Measurements from ENCODE around the gene ZMYM3. TPM values are rescaled to one million over a fixed set of nuclear protein-coding genes. Genes with fewer than 3 reads are reported as not detected.
A peak's percentile ranks its signal among the peaks of the same experiment; 100 is the strongest.
"Not testable (repeated sequence)": the region's sequence is repeated elsewhere in the genome, so short reads cannot be mapped to it uniquely, and the experiment has no call there.

The ZMYM3 gene
- polyA plus RNA-seq, 4 donors: 3.5 to 33.6 (median 5.7) TPM

- not testable (repeated sequence) for H3K27ac ChIP-seq (ENCODE audit: low read depth in 1 of 3, low read length in 2 of 3); DNase-seq; FAIRE-seq; H3K4me3 ChIP-seq (ENCODE audit: low read depth in 1 of 3, low read length in 3 of 3); H3K4me1 ChIP-seq (ENCODE audit: control insufficient read depth in 3 of 3, insufficient read depth in 2 of 3, low read depth in 1 of 3, low read length in 2 of 3); H3K9me3 ChIP-seq (ENCODE audit: control insufficient read depth in 2 of 2, insufficient read depth in 1 of 2, low read depth in 1 of 2, low read length in 1 of 2); H3K36me3 ChIP-seq (ENCODE audit: control insufficient read depth in 3 of 3, insufficient read depth in 2 of 3, low read depth in 1 of 3, low read length in 3 of 3); H3K27me3 ChIP-seq (ENCODE audit: control insufficient read depth in 3 of 3, insufficient read depth in 3 of 3, low read length in 3 of 3)
Observed at GRCh38 chrX:71268624-71269023, 14.7 kb upstream of the ZMYM3 start.

GRCh38 chrX:71256856-71257255, 2.9 kb upstream of the ZMYM3 start:
- peaks cover 0 to 12% (median 6%) of the 10 kb centered on the region in 3 donors for H3K4me1 ChIP-seq (ENCODE audit: control insufficient read depth in 3 of 3, insufficient read depth in 2 of 3, low read depth in 1 of 3, low read length in 2 of 3)
- no peak overlapping the region for H3K27ac ChIP-seq (ENCODE audit: low read depth in 1 of 3, low read length in 2 of 3)
- FAIRE-seq: no peak
- H3K9me3 ChIP-seq (ENCODE audit: control insufficient read depth in 2 of 2, insufficient read depth in 1 of 2, low read depth in 1 of 2, low read length in 1 of 2): no peaks in the 10 kb centered on the region
- no peaks in the 10 kb centered on the region for H3K36me3 ChIP-seq (ENCODE audit: control insufficient read depth in 3 of 3, insufficient read depth in 2 of 3, low read depth in 1 of 3, low read length in 3 of 3)
- H3K4me3 ChIP-seq (ENCODE audit: low read depth in 1 of 3, low read length in 3 of 3): no peak overlapping the region
- DNase-seq: no peak
- 86 to 98% (median 91%) methylated on average over 4 of the region's 4 CpGs for WGBS, 3 donors
- H3K27me3 ChIP-seq (ENCODE audit: control insufficient read depth in 3 of 3, insufficient read depth in 3 of 3, low read length in 3 of 3): no peaks in the 10 kb centered on the region

- peaks cover 0 to 19% (median 6%) of the 10 kb centered on the region in 3 donors for H3K4me1 ChIP-seq (ENCODE audit: control insufficient read depth in 3 of 3, insufficient read depth in 2 of 3, low read depth in 1 of 3, low read length in 2 of 3)
- no peaks in the 10 kb centered on the region for H3K36me3 ChIP-seq (ENCODE audit: control insufficient read depth in 3 of 3, insufficient read depth in 2 of 3, low read depth in 1 of 3, low read length in 3 of 3)
- H3K4me3 ChIP-seq (ENCODE audit: low read depth in 1 of 3, low read length in 3 of 3): no peak overlapping the region
- peak overlapping the region in 1 of 3 donors; percentile 89 for H3K27ac ChIP-seq (ENCODE audit: low read depth in 1 of 3, low read length in 2 of 3)
- no peaks in the 10 kb centered on the region for H3K9me3 ChIP-seq (ENCODE audit: control insufficient read depth in 2 of 2, insufficient read depth in 1 of 2, low read depth in 1 of 2, low read length in 1 of 2)
- FAIRE-seq (no peak), DNase-seq (no peak)
- 74 to 81% (median 81%) methylated on average over 6 of the region's 6 CpGs for WGBS, 3 donors
- no peaks in the 10 kb centered on the region for H3K27me3 ChIP-seq (ENCODE audit: control insufficient read depth in 3 of 3, insufficient read depth in 3 of 3, low read length in 3 of 3)
Observed at GRCh38 chrX:71256051-71256450, 2.1 kb upstream of the ZMYM3 start.

GRCh38 chrX:71253253-71254091, 468 bp downstream of the ZMYM3 start:
- H3K4me3 ChIP-seq (ENCODE audit: low read depth in 1 of 3, low read length in 3 of 3): peak overlapping the region; percentile 56 to 91 (median 68)
- H3K36me3 ChIP-seq (ENCODE audit: control insufficient read depth in 3 of 3, insufficient read depth in 2 of 3, low read depth in 1 of 3, low read length in 3 of 3): peaks cover 0 to 23% (median 0%) of the 10 kb centered on the region in 3 donors
- FAIRE-seq: no peak
- 2 to 30% (median 9%) methylated on average over 19 to 35 of the region's 35 CpGs for WGBS, 3 donors
- H3K4me1 ChIP-seq (ENCODE audit: control insufficient read depth in 3 of 3, insufficient read depth in 2 of 3, low read depth in 1 of 3, low read length in 2 of 3): peaks cover 0 to 27% (median 6%) of the 10 kb centered on the region in 3 donors
- no peaks in the 10 kb centered on the region for H3K9me3 ChIP-seq (ENCODE audit: control insufficient read depth in 2 of 2, insufficient read depth in 1 of 2, low read depth in 1 of 2, low read length in 1 of 2)
- no peaks in the 10 kb centered on the region for H3K27me3 ChIP-seq (ENCODE audit: control insufficient read depth in 3 of 3, insufficient read depth in 3 of 3, low read length in 3 of 3)
- peak in 1 of 2 donors; percentile 47 for DNase-seq
- H3K27ac ChIP-seq (ENCODE audit: low read depth in 1 of 3, low read length in 2 of 3): peak overlapping the region in 2 of 3 donors; percentile 61 to 88

GRCh38 chrX:71252221-71252620, 1.7 kb downstream of the ZMYM3 start:
- H3K9me3 ChIP-seq (ENCODE audit: control insufficient read depth in 2 of 2, insufficient read depth in 1 of 2, low read depth in 1 of 2, low read length in 1 of 2): no peaks in the 10 kb centered on the region
- DNase-seq (no peak), FAIRE-seq (no peak)
- WGBS, 3 donors: 53 to 72% (median 57%) methylated on average over 2 of the region's 2 CpGs
- H3K27ac ChIP-seq (ENCODE audit: low read depth in 1 of 3, low read length in 2 of 3): peak overlapping the region in 1 of 3 donors; percentile 36
- H3K4me3 ChIP-seq (ENCODE audit: low read depth in 1 of 3, low read length in 3 of 3): peak overlapping the region in 1 of 3 donors; percentile 91
- no peaks in the 10 kb centered on the region for H3K27me3 ChIP-seq (ENCODE audit: control insufficient read depth in 3 of 3, insufficient read depth in 3 of 3, low read length in 3 of 3)
- H3K4me1 ChIP-seq (ENCODE audit: control insufficient read depth in 3 of 3, insufficient read depth in 2 of 3, low read depth in 1 of 3, low read length in 2 of 3): peaks cover 0 to 27% (median 6%) of the 10 kb centered on the region in 3 donors
- peaks cover 0 to 35% (median 0%) of the 10 kb centered on the region in 3 donors for H3K36me3 ChIP-seq (ENCODE audit: control insufficient read depth in 3 of 3, insufficient read depth in 2 of 3, low read depth in 1 of 3, low read length in 3 of 3)

- Histone ChIP-seq H3K4me3 (ENCODE audit: low read depth in 1 of 3, low read length in 3 of 3) (peak overlapping the region in 1 of 3 donors; percentile 13), H3K4me1 (ENCODE audit: control insufficient read depth in 3 of 3, insufficient read depth in 2 of 3, low read depth in 1 of 3, low read length in 2 of 3) (peaks cover 0 to 27% (median 6%) of the 10 kb centered on the region in 3 donors), H3K27ac (ENCODE audit: low read depth in 1 of 3, low read length in 2 of 3) (peak overlapping the region in 1 of 3 donors; percentile 36), H3K36me3 (ENCODE audit: control insufficient read depth in 3 of 3, insufficient read depth in 2 of 3, low read depth in 1 of 3, low read length in 3 of 3) (peaks cover 0 to 38% (median 0%) of the 10 kb centered on the region in 3 donors), H3K27me3 (ENCODE audit: control insufficient read depth in 3 of 3, insufficient read depth in 3 of 3, low read length in 3 of 3) (no peaks in the 10 kb centered on the region), H3K9me3 (ENCODE audit: control insufficient read depth in 2 of 2, insufficient read depth in 1 of 2, low read depth in 1 of 2, low read length in 1 of 2) (no peaks in the 10 kb centered on the region)
- no peak for FAIRE-seq
- 23 to 44% (median 40%) methylated on average over 7 to 8 of the region's 8 CpGs for WGBS, 3 donors
- peak in 1 of 2 donors; percentile 29 for DNase-seq
Observed at GRCh38 chrX:71251466-71251973, 2.4 kb downstream of the ZMYM3 start.

GRCh38 chrX:71250841-71251240, 3.1 kb downstream of the ZMYM3 start:
- Histone ChIP-seq H3K27ac (ENCODE audit: low read depth in 1 of 3, low read length in 2 of 3) (peak overlapping the region in 1 of 3 donors; percentile 36), H3K9me3 (ENCODE audit: control insufficient read depth in 2 of 2, insufficient read depth in 1 of 2, low read depth in 1 of 2, low read length in 1 of 2) (no peaks in the 10 kb centered on the region), H3K27me3 (ENCODE audit: control insufficient read depth in 3 of 3, insufficient read depth in 3 of 3, low read length in 3 of 3) (no peaks in the 10 kb centered on the region), H3K4me3 (ENCODE audit: low read depth in 1 of 3, low read length in 3 of 3) (no peak overlapping the region), H3K36me3 (ENCODE audit: control insufficient read depth in 3 of 3, insufficient read depth in 2 of 3, low read depth in 1 of 3, low read length in 3 of 3) (peaks cover 0 to 41% (median 0%) of the 10 kb centered on the region in 3 donors), H3K4me1 (ENCODE audit: control insufficient read depth in 3 of 3, insufficient read depth in 2 of 3, low read depth in 1 of 3, low read length in 2 of 3) (peaks cover 0 to 27% (median 6%) of the 10 kb centered on the region in 3 donors)
- 58 to 82% (median 73%) methylated on average over 9 of the region's 9 CpGs for WGBS, 3 donors
- FAIRE-seq (no peak), DNase-seq (peak in 1 of 2 donors; percentile 22)

GRCh38 chrX:71245159-71245558, 8.8 kb downstream of the ZMYM3 start:
- peaks cover 0 to 82% (median 7%) of the 10 kb centered on the region in 3 donors for H3K36me3 ChIP-seq (ENCODE audit: control insufficient read depth in 3 of 3, insufficient read depth in 2 of 3, low read depth in 1 of 3, low read length in 3 of 3)

More at GRCh38 chrX:71245159-71245558, 8.8 kb downstream of the ZMYM3 start:
- FAIRE-seq (no peak), DNase-seq (no peak)
- Histone ChIP-seq H3K9me3 (ENCODE audit: control insufficient read depth in 2 of 2, insufficient read depth in 1 of 2, low read depth in 1 of 2, low read length in 1 of 2) (no peaks in the 10 kb centered on the region), H3K4me1 (ENCODE audit: control insufficient read depth in 3 of 3, insufficient read depth in 2 of 3, low read depth in 1 of 3, low read length in 2 of 3) (no peaks in the 10 kb centered on the region), H3K27ac (ENCODE audit: low read depth in 1 of 3, low read length in 2 of 3) (no peak overlapping the region), H3K27me3 (ENCODE audit: control insufficient read depth in 3 of 3, insufficient read depth in 3 of 3, low read length in 3 of 3) (no peaks in the 10 kb centered on the region), H3K4me3 (ENCODE audit: low read depth in 1 of 3, low read length in 3 of 3) (no peak overlapping the region)
- 65 to 84% (median 77%) methylated on average over 2 of the region's 2 CpGs for WGBS, 3 donors
